Naive thymus-derived CD8-positive, alpha-beta T cell (primary cell): ENCODE measurements around the gene SLC7A10. TPM values are rescaled to one million over a fixed set of nuclear protein-coding genes. Genes with fewer than 3 reads are reported as not detected.
"Not testable (repeated sequence)": the region's sequence is repeated elsewhere in the genome, so short reads cannot be mapped to it uniquely, and the experiment has no call there.

Source experiments
- ATAC-seq, 2 donors: fragments of 150-1000 bp; cut with Tn5 transposase in 1 of 2; sonication (Bioruptor Pico), chemical (Tn5 transposase) in 1 of 2; 1 replicate in 1 of 2; 2 replicates in 1 of 2; pipeline ENCODE4 v1.10.0; 2021; ENCODE audit warnings: mild to moderate bottlenecking in 2 of 2, moderate library complexity in 2 of 2
- POLR2A ChIA-PET: fragments of 350-600 bp; sonication (Branson Sonifier 250); formaldehyde crosslinking; loops from one replicate; lab custom pipeline; 2021; ENCODE audit warnings: antibody characterized with exemption; lab: Charles Lee
- DNase-seq, 10 donors: peaks; one replicate each; pipeline versions ENCODE4 v3.0.0 to v3.0.0-alpha.2; 2020 to 2022
- H3K27ac Mint-ChIP-seq, 10 donors: one replicate each; pipeline ENCODE4 v1.8.0; 2020 to 2022; ENCODE audit warnings: mild to moderate bottlenecking in 10 of 10, mixed read lengths in 10 of 10, moderate library complexity in 4 of 10, inconsistent platforms in 1 of 10
- H3K27me3 Mint-ChIP-seq, 5 donors: one replicate each; pipeline ENCODE4 v1.8.0; 2021 to 2022; ENCODE audit warnings: mixed read lengths in 5 of 5
- H3K36me3 Mint-ChIP-seq, 3 donors: one replicate each; pipeline ENCODE4 v1.8.0; 2020 to 2022; ENCODE audit warnings: mixed read lengths in 3 of 3, mild to moderate bottlenecking in 2 of 3, inconsistent platforms in 1 of 3
- H3K4me1 Mint-ChIP-seq, 4 donors: one replicate each; pipeline ENCODE4 v1.8.0; 2021 to 2022; ENCODE audit warnings: mixed read lengths in 4 of 4
- H3K4me3 Mint-ChIP-seq, 10 donors: one replicate each; pipeline ENCODE4 v1.8.0; 2020 to 2022; ENCODE audit warnings: mild to moderate bottlenecking in 10 of 10, mixed read lengths in 10 of 10, moderate library complexity in 6 of 10, inconsistent platforms in 1 of 10
- H3K9me3 Mint-ChIP-seq, 9 donors: one replicate each; pipeline ENCODE4 v1.8.0; 2020 to 2022; ENCODE audit warnings: mixed read lengths in 9 of 9, mild to moderate bottlenecking in 3 of 9, inconsistent platforms in 1 of 9, moderate library complexity in 1 of 9
- polyA plus RNA-seq, 3 donors: library from polyadenylated mRNA; unstranded; fragments of 300-500 nt; fragmentation: Illumina TruSeq; gene quantifications; one replicate each; pipeline ENCODE4 v1.2.3, GENCODE V29; 2021
- total RNA-seq, 8 experiments: library from RNA in 2 of 8; stranded (reverse) in 2 of 8; gene quantifications; one replicate each; pipeline ENCODE4 v1.2.3 and lab custom pipeline; 2021 to 2026

SLC7A10 gene
- total and polyA plus RNA-seq, 5 experiments from 2014 or later: not detected

- H3K4me1 Mint-ChIP-seq: peaks cover 20 to 49% (median 45%) of the 10 kb centered on the region in 4 donors
- H3K9me3 Mint-ChIP-seq: peaks cover 0 to 19% (median 4%) of the 10 kb centered on the region in 9 donors
- H3K4me3 Mint-ChIP-seq: no peak overlapping the region
- H3K27me3 Mint-ChIP-seq: no peaks in the 10 kb centered on the region
- H3K36me3 Mint-ChIP-seq: peaks cover 0 to 11% (median 9%) of the 10 kb centered on the region in 3 donors
- peak overlapping the region in 1 of 10 donors; percentile 57 for H3K27ac Mint-ChIP-seq
- DNase-seq (no peak), ATAC-seq (no peak)
- POLR2A ChIA-PET: no interaction called here
Observed at GRCh38 chr19:33171222-33171795, 54.3 kb downstream of the SLC7A10 start.

- Mint-ChIP-seq H3K27ac (peak overlapping the region in 1 of 10 donors; percentile 74), H3K4me1 (peaks cover 12 to 37% (median 26%) of the 10 kb centered on the region in 4 donors), H3K36me3 (peaks cover 0 to 11% (median 9%) of the 10 kb centered on the region in 3 donors), H3K4me3 (no peak overlapping the region), H3K27me3 (no peaks in the 10 kb centered on the region), H3K9me3 (peaks cover 0 to 19% (median 4%) of the 10 kb centered on the region in 9 donors)
- ATAC-seq: no peak
- DNase-seq: no peak
- POLR2A ChIA-PET: no interaction called here
Observed at GRCh38 chr19:33168528-33168927, 57.1 kb downstream of the SLC7A10 start.

- Mint-ChIP-seq H3K27ac (no peak overlapping the region), H3K9me3 (peaks cover 0 to 19% (median 4%) of the 10 kb centered on the region in 9 donors), H3K4me1 (peaks cover 8 to 33% (median 18%) of the 10 kb centered on the region in 4 donors), H3K27me3 (no peaks in the 10 kb centered on the region), H3K4me3 (no peak overlapping the region), H3K36me3 (peaks cover 0 to 11% (median 9%) of the 10 kb centered on the region in 3 donors)
- ATAC-seq (no peak), DNase-seq (no peak)
- POLR2A ChIA-PET: interaction anchor here (1.8 kb wide), 1 partner anchor 9 kb away, joined by 8 read pairs; no protein-coding TSS in a partner anchor
Observed at GRCh38 chr19:33167438-33167837, 58.2 kb downstream of the SLC7A10 start.

- H3K4me1 Mint-ChIP-seq: peaks cover 12 to 37% (median 17%) of the 10 kb centered on the region in 4 donors
- not testable (repeated sequence) for ATAC-seq, DNase-seq, H3K4me3 Mint-ChIP-seq, H3K27me3 Mint-ChIP-seq, H3K27ac Mint-ChIP-seq
- POLR2A ChIA-PET: interaction anchor here (1.8 kb wide), 1 partner anchor 10 kb away, joined by 8 read pairs; no protein-coding TSS in a partner anchor
- H3K9me3 Mint-ChIP-seq: peaks cover 0 to 19% (median 4%) of the 10 kb centered on the region in 9 donors
- peaks cover 0 to 11% (median 9%) of the 10 kb centered on the region in 3 donors for H3K36me3 Mint-ChIP-seq
Observed at GRCh38 chr19:33166037-33166436, 59.6 kb downstream of the SLC7A10 start.

- Mint-ChIP-seq H3K27ac (no peak overlapping the region), H3K36me3 (peaks cover 0 to 4% (median 2%) of the 10 kb centered on the region in 3 donors), H3K4me1 (peaks cover 17 to 45% (median 30%) of the 10 kb centered on the region in 4 donors), H3K4me3 (no peak overlapping the region), H3K9me3 (peaks cover 0 to 13% (median 3%) of the 10 kb centered on the region in 9 donors), H3K27me3 (no peaks in the 10 kb centered on the region)
- no peak for ATAC-seq
- no peak for DNase-seq
- POLR2A ChIA-PET: interaction anchor here (7.6 kb wide), 1 partner anchor 12 kb away, joined by 113 read pairs; no protein-coding TSS in a partner anchor
Observed at GRCh38 chr19:33163481-33163880, 62.2 kb downstream of the SLC7A10 start.

GRCh38 chr19:33161201-33161600 lies 64.4 kb downstream of the SLC7A10 start:
- Mint-ChIP-seq H3K9me3 (no peaks in the 10 kb centered on the region), H3K4me1 (peaks cover 21 to 44% (median 39%) of the 10 kb centered on the region in 4 donors), H3K36me3 (no peaks in the 10 kb centered on the region), H3K27ac (peak overlapping the region in 9 of 10 donors; percentile 37 to 94 (median 88)), H3K27me3 (no peaks in the 10 kb centered on the region), H3K4me3 (peak overlapping the region in 7 of 10 donors; percentile 15 to 81 (median 70))
- no peak for ATAC-seq
- POLR2A ChIA-PET: interaction anchor here (1.8 to 7.6 kb wide), 2 partner anchors 14 to 212 kb away, joined by 5 to 113 read pairs; partner anchors contain the start of gene CEBPG
- no peak for DNase-seq

- peaks cover 20 to 43% (median 38%) of the 10 kb centered on the region in 4 donors for H3K4me1 Mint-ChIP-seq
- DNase-seq: no peak
- no peaks in the 10 kb centered on the region for H3K27me3 Mint-ChIP-seq
- H3K36me3 Mint-ChIP-seq: no peaks in the 10 kb centered on the region
- peak overlapping the region; percentile 83 to 95 (median 91) for H3K27ac Mint-ChIP-seq
- no peaks in the 10 kb centered on the region for H3K9me3 Mint-ChIP-seq
- POLR2A ChIA-PET: interaction anchor here (1.4 to 7.6 kb wide), 3 partner anchors 15 to 214 kb away, joined by 3 to 113 read pairs (median 5); partner anchors contain the start of gene CEBPG
- H3K4me3 Mint-ChIP-seq: peak overlapping the region in 5 of 10 donors; percentile 55 to 81 (median 74)
- ATAC-seq: no peak
Observed at GRCh38 chr19:33159893-33160292, 65.8 kb downstream of the SLC7A10 start.

- POLR2A ChIA-PET: interaction anchor here (0.6 to 7.6 kb wide), 3 partner anchors 16 to 215 kb away, joined by 3 to 113 read pairs (median 5); partner anchors contain the start of gene CEBPG
- ATAC-seq (no peak), DNase-seq (no peak)
- Mint-ChIP-seq H3K4me3 (no peak overlapping the region), H3K27me3 (no peaks in the 10 kb centered on the region), H3K4me1 (peaks cover 19 to 43% (median 37%) of the 10 kb centered on the region in 4 donors), H3K36me3 (no peaks in the 10 kb centered on the region), H3K27ac (peak overlapping the region in 2 of 10 donors; percentile 48 to 86), H3K9me3 (no peaks in the 10 kb centered on the region)
Observed at GRCh38 chr19:33159149-33159548, 66.5 kb downstream of the SLC7A10 start.

Other genes starting within 250 kb of the SLC7A10 start
- gene RHPN2, start 161.0 kb downstream of the SLC7A10 start, total RNA-seq: 1 to 10 TPM; 1.8 to 2.8 TPM
- 1 to 10 TPM in 2 of 3 donors, under 1 TPM in 1; 0.06 to 2.7 (median 1.1) TPM for gene RHPN2, start 161.0 kb downstream of the SLC7A10 start, polyA plus RNA-seq
- 10 to 100 TPM; 18.3 to 21.7 TPM for gene GPATCH1, start 144.7 kb downstream of the SLC7A10 start, total RNA-seq
- gene GPATCH1, start 144.7 kb downstream of the SLC7A10 start, polyA plus RNA-seq: 1 to 10 TPM; 3.9 to 6.4 (median 5.0) TPM
- gene WDR88, start 93.7 kb downstream of the SLC7A10 start, total RNA-seq: under 1 TPM in 1 of 2 experiments, not detected in 1; 0.60 TPM
- under 1 TPM; 0.10 to 0.27 (median 0.12) TPM for gene WDR88, start 93.7 kb downstream of the SLC7A10 start, polyA plus RNA-seq
- not detected for gene LRP3, start 31.5 kb downstream of the SLC7A10 start, total RNA-seq
- gene LRP3, start 31.5 kb downstream of the SLC7A10 start, polyA plus RNA-seq: not detected
- gene CEBPA, start 76.7 kb upstream of the SLC7A10 start, total RNA-seq: under 1 TPM; 0.66 to 0.99 TPM
- 1 to 10 TPM in 1 of 3 donors, under 1 TPM in 1, not detected in 1; 0.08 to 1.3 TPM for gene CEBPA, start 76.7 kb upstream of the SLC7A10 start, polyA plus RNA-seq
- 10 to 100 TPM; 29.4 to 30.0 TPM for gene CEBPG, start 147.9 kb upstream of the SLC7A10 start, total RNA-seq
- 1 to 10 TPM; 4.5 to 9.3 (median 4.8) TPM for gene CEBPG, start 147.9 kb upstream of the SLC7A10 start, polyA plus RNA-seq